Colonic mucosa (tissue), 4 donors: ENCODE data around the gene DIAPH3. TPM values are rescaled to one million over a fixed set of nuclear protein-coding genes. Genes with fewer than 3 reads are reported as not detected.
"Not testable (repeated sequence)": the region's sequence is repeated elsewhere in the genome, so short reads cannot be mapped to it uniquely, and the experiment has no call there.

Experiments
- DNase-seq: peaks from one replicate; pipeline ENCODE4 v3.0.0-alpha.2; 2020
- H3K27ac ChIP-seq: fragments of 200-600 bp; one replicate; pipeline ENCODE4 v1.8.0; 2021
- H3K27me3 ChIP-seq: fragments of 200-600 bp; one replicate; pipeline ENCODE4 v1.8.0; 2021
- H3K36me3 ChIP-seq: fragments of 200-600 bp; one replicate; pipeline ENCODE4 v1.8.0; 2021
- H3K4me1 ChIP-seq: fragments of 200-600 bp; one replicate; pipeline ENCODE4 v1.8.0; 2021; ENCODE audit warnings: mild to moderate bottlenecking
- H3K4me3 ChIP-seq: fragments of 200-600 bp; one replicate; pipeline ENCODE4 v1.8.0; 2021
- H3K9ac ChIP-seq, 2 donors: one replicate each; pipeline ENCODE4 v1.7.0; 2013; ENCODE audit warnings: control low read depth in 2 of 2, low read depth in 2 of 2, low read length in 2 of 2
- H3K9me3 ChIP-seq: fragments of 200-600 bp; one replicate; pipeline ENCODE4 v1.8.0; 2021
- CTCF ChIP-seq: fragments of 200-600 bp; IDR thresholded peaks from one replicate; pipeline ENCODE4 v1.8.0; 2022; ENCODE audit warnings: antibody characterized with exemption, mild to moderate bottlenecking
- intact Hi-C: fragments of 100-400 bp; cut with DNase I; formaldehyde crosslinking; loops from one replicate; pipeline ENCODE4 v1.14.1; 2022
- total RNA-seq, 2 donors: library from RNA; stranded (reverse); fragmentation: NEBNext Ultra II Directional in 1 of 2; extraction: Animal tissue kit (Norgen Biotek cat#: 25700) in 1 of 2; gene quantifications; one replicate each; pipeline ENCODE4 v1.2.1, GENCODE V29; 2021
- donor health status: healthy.
- donor health status: DM: no; HTN: no; CAD: no.
- donor health status: DM: no; HTN: no; CAD: no.

DIAPH3 gene
- total RNA-seq, 2 donors from 2014 or later = 5.1 to 14.5 TPM

GRCh38 chr13:60094385-60095088, 69.2 kb downstream of the DIAPH3 start:
- intact Hi-C loops = no loop called here

GRCh38 chr13:60093425-60094019, 70.2 kb downstream of the DIAPH3 start:
- no peaks in the 10 kb centered on the region for H3K36me3 ChIP-seq
- H3K4me1 ChIP-seq = no peaks in the 10 kb centered on the region
- H3K4me3 ChIP-seq = no peak overlapping the region
- no peak overlapping the region for H3K9ac ChIP-seq
- H3K27ac ChIP-seq = no peak overlapping the region
- no peaks in the 10 kb centered on the region for H3K9me3 ChIP-seq
- TF ChIP-seq CTCF = no peak
- DNase-seq = no peak
- intact Hi-C loops = no loop called here
- H3K27me3 ChIP-seq = no peaks in the 10 kb centered on the region

More at GRCh38 chr13:60094385-60095088, 69.2 kb downstream of the DIAPH3 start:
- Histone ChIP-seq H3K9me3 (no peaks in the 10 kb centered on the region), H3K4me1 (no peaks in the 10 kb centered on the region), H3K27ac (peak overlapping the region; percentile 51), H3K27me3 (no peaks in the 10 kb centered on the region), H3K4me3 (no peak overlapping the region), H3K9ac (no peak overlapping the region), H3K36me3 (no peaks in the 10 kb centered on the region)
- no peak for DNase-seq
- no peak for TF ChIP-seq CTCF

GRCh38 chr13:60091573-60091972, 72.2 kb downstream of the DIAPH3 start:
- no peaks in the 10 kb centered on the region for H3K36me3 ChIP-seq
- no peak overlapping the region for H3K9ac ChIP-seq
- intact Hi-C loops = no loop called here
- H3K27me3 ChIP-seq = no peaks in the 10 kb centered on the region
- no peaks in the 10 kb centered on the region for H3K9me3 ChIP-seq
- no peak overlapping the region for H3K4me3 ChIP-seq
- no peak for DNase-seq
- H3K27ac ChIP-seq = no peak overlapping the region
- H3K4me1 ChIP-seq = no peaks in the 10 kb centered on the region
- no peak for TF ChIP-seq CTCF

GRCh38 chr13:60090574-60090973, 73.2 kb downstream of the DIAPH3 start:
- no peak overlapping the region for H3K9ac ChIP-seq
- no peaks in the 10 kb centered on the region for H3K27me3 ChIP-seq
- no peak overlapping the region for H3K27ac ChIP-seq
- no peaks in the 10 kb centered on the region for H3K36me3 ChIP-seq
- no peaks in the 10 kb centered on the region for H3K9me3 ChIP-seq
- no peak overlapping the region for H3K4me3 ChIP-seq
- no peaks in the 10 kb centered on the region for H3K4me1 ChIP-seq
- no peak for DNase-seq
- no peak for TF ChIP-seq CTCF
- intact Hi-C loops = no loop called here

DNA sequence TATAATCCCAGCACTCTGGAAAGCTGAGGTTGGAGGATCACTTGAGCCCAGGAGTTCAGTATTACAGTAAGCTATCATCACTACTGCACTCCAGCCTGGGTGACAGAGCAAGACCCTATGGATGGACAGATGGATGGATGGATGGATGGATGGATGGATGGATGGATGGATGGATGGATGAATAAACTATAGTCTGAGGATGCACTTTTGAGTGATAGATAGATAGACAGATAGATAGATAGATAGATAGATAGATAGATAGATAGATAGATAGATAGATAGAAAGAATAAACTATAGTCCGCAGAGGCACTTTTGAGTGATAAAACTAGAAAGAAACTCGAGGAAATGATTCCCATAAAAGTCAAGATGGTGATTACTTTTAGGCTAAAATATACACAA, 79.9 kb downstream of the DIAPH3 start:
- H3K4me1 ChIP-seq, intact Hi-C loops, H3K9ac ChIP-seq, H3K36me3 ChIP-seq, H3K27me3 ChIP-seq, DNase-seq, H3K9me3 ChIP-seq, H3K27ac ChIP-seq, H3K4me3 ChIP-seq: not testable (repeated sequence)

- H3K9me3 ChIP-seq = no peaks in the 10 kb centered on the region
- intact Hi-C loops = no loop called here
- no peak for DNase-seq
- no peak for TF ChIP-seq CTCF
- H3K4me3 ChIP-seq = no peak overlapping the region
- no peaks in the 10 kb centered on the region for H3K36me3 ChIP-seq
- no peak overlapping the region for H3K9ac ChIP-seq
- no peak overlapping the region for H3K27ac ChIP-seq
- no peaks in the 10 kb centered on the region for H3K4me1 ChIP-seq
- H3K27me3 ChIP-seq = no peaks in the 10 kb centered on the region
These were observed 82.9 kb downstream of the DIAPH3 start for GRCh38 chr13:60080850-60081249.
